ENCODE measurements around the gene UBTF. TPM values are rescaled to one million over a fixed set of nuclear protein-coding genes. Genes with fewer than 3 reads are reported as not detected.

Gene UBTF
- total and polyA plus RNA-seq, 2 of the 8 experiments (the other 6 are each of a cell fraction or from before 2014, with no cell fraction given): 14.7 to 106 TPM

DNA sequence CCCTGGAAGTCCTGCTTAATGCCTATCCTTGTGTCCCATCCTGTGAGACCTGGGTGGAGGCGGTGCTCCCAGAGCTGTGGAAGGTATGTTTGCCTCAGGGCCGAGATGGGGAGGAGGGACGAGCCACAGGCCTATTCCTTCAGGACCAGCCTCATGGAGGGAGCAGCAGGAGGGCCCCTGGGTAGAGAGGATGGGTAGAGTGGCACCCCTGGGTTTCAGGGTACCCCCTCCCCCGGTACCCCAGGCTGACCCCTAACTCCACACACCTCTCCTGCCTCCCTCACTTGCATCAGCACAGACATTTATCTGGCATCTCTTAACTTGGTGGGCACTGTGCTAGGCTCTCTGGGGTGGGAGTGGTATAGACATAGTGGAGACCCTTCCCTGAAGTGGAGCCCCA, 41.8 kb downstream of the UBTF start:
- DNase-seq (ENCODE audit: low read depth in 1 of 2, low spot score in 2 of 2) (no peak), FAIRE-seq (no peak)
- no peak overlapping the region for H4K91ac ChIP-seq (replicated peaks; ENCODE audit: insufficient read length, low read length)
- H2BK120ac ChIP-seq (replicated peaks; ENCODE audit: low read depth, low read length): no peak overlapping the region
- no peak overlapping the region for H3K9ac ChIP-seq (replicated peaks in 1 of 4; ENCODE audit: extremely low read depth in 1 of 4, low read depth in 3 of 4, low read length in 3 of 4)
- H3K56ac ChIP-seq (replicated peaks; ENCODE audit: insufficient read length, low read depth, low read length): no peak overlapping the region
- H3K36me3 ChIP-seq (ENCODE audit: control insufficient read depth in 2 of 4, insufficient read depth in 4 of 4, low read length in 3 of 4): peaks cover 10 to 24% (median 17%) of the 10 kb centered on the region in 4 experiments
- no peaks in the 10 kb centered on the region for H3K9me3 ChIP-seq (ENCODE audit: insufficient read depth in 2 of 2, low read depth in 1 of 2, low read length in 1 of 2)
- no peaks in the 10 kb centered on the region for H3K4me1 ChIP-seq (replicated peaks in 1 of 4; ENCODE audit: control insufficient read depth in 3 of 4, insufficient read depth in 4 of 4, low read length in 3 of 4)
- H3K27ac ChIP-seq (ENCODE audit: low read depth, low read length): no peak overlapping the region
- H3K4me2 ChIP-seq (ENCODE audit: insufficient read depth in 1 of 2, low read depth in 2 of 2, low read length in 2 of 2): no peak overlapping the region
- no peak overlapping the region for H3K4me3 ChIP-seq (ENCODE audit: extremely low read depth in 1 of 4, insufficient read depth in 2 of 4, low read depth in 3 of 4, low read length in 4 of 4)
- H3K18ac ChIP-seq (ENCODE audit: extremely low read depth, low read length): no peak overlapping the region
- H4K8ac ChIP-seq (ENCODE audit: extremely low read depth, insufficient read depth, low read length): no peak overlapping the region
- H2AK5ac ChIP-seq (ENCODE audit: low read depth, low read length): no peak overlapping the region
- H3K4ac ChIP-seq (replicated peaks; ENCODE audit: insufficient read length, low read depth, low read length): no peak overlapping the region
- no peak overlapping the region for H2AFZ ChIP-seq (ENCODE audit: low read length)
- 90% methylated on average over 4 of the region's 4 CpGs; no CpG with 5 or more reads in 1 of the 2 experiments for WGBS, 2 experiments (ENCODE audit: extremely low coverage in 1 of 2, insufficient coverage in 1 of 2, insufficient read length in 1 of 2, insufficient replicate concordance in 2 of 2, low coverage in 1 of 2, low lambda C conversion rate in 2 of 2, missing lambda C conversion rate in 1 of 2)
- H4K20me1 ChIP-seq (replicated peaks in 1 of 2; ENCODE audit: control insufficient read depth in 1 of 2, insufficient read depth in 2 of 2, low read length in 2 of 2): peaks cover 2 to 6% of the 10 kb centered on the region in 2 experiments
- H3K79me2 ChIP-seq (ENCODE audit: control insufficient read depth in 1 of 2, insufficient read depth in 2 of 2, low read length in 2 of 2): peaks cover 0 to 5% of the 10 kb centered on the region in 2 experiments; a peak in 2 of 4 replicates
- H3K27me3 ChIP-seq (replicated peaks in 1 of 4; ENCODE audit: control insufficient read depth in 3 of 4, extremely low read depth in 1 of 4, insufficient read depth in 3 of 4, low read length in 3 of 4): no peaks in the 10 kb centered on the region
- no peak overlapping the region for H2BK5ac ChIP-seq (ENCODE audit: low read depth, low read length)
- H3K14ac ChIP-seq (ENCODE audit: insufficient read length): no peak overlapping the region
- H2BK20ac ChIP-seq (ENCODE audit: low read length): no peak overlapping the region
- H4K5ac ChIP-seq (ENCODE audit: insufficient read length, low read depth, low read length): no peak overlapping the region
- H2BK12ac ChIP-seq (ENCODE audit: low read depth, low read length): no peak overlapping the region
- no peak overlapping the region for H3K23ac ChIP-seq (ENCODE audit: insufficient read length)
- H3K79me1 ChIP-seq (ENCODE audit: low read depth, low read length): 0 out of 2 replicates have a peak, but pooled peaks cover 3% of the 10 kb centered on the region
- no peaks in the 10 kb centered on the region for H3K23me2 ChIP-seq (ENCODE audit: low read depth, low read length)
- POLR2A ChIA-PET (ENCODE audit: partially characterized antibody): interaction anchor here (1.1 to 8.7 kb wide), 2 partner anchors 7 to 8 kb away, joined by 3 to 84 read pairs; partner anchors contain the start of gene TMUB2
- H2BK15ac ChIP-seq (ENCODE audit: low read length): no peak overlapping the region
- CTCF ChIA-PET (ENCODE audit: partially characterized antibody): no interaction called here
- TF ChIP-seq TEAD4 (IDR thresholded peaks at IDR 0.05; ENCODE audit: low read depth, low read length) (no peak), JUND (IDR thresholded peaks at IDR 0.05; ENCODE audit: low read length) (no peak), TAF7 (optimal IDR thresholded peaks at IDR 0.05; ENCODE audit: borderline replicate concordance, low read depth, low read length) (no peak), BACH1 (IDR thresholded peaks at IDR 0.05; ENCODE audit: low read length) (no peak), RXRA (IDR thresholded peaks at IDR 0.05; ENCODE audit: insufficient read depth, low read depth, low read length) (no peak)
- TF ChIP-seq, protein P1, sequence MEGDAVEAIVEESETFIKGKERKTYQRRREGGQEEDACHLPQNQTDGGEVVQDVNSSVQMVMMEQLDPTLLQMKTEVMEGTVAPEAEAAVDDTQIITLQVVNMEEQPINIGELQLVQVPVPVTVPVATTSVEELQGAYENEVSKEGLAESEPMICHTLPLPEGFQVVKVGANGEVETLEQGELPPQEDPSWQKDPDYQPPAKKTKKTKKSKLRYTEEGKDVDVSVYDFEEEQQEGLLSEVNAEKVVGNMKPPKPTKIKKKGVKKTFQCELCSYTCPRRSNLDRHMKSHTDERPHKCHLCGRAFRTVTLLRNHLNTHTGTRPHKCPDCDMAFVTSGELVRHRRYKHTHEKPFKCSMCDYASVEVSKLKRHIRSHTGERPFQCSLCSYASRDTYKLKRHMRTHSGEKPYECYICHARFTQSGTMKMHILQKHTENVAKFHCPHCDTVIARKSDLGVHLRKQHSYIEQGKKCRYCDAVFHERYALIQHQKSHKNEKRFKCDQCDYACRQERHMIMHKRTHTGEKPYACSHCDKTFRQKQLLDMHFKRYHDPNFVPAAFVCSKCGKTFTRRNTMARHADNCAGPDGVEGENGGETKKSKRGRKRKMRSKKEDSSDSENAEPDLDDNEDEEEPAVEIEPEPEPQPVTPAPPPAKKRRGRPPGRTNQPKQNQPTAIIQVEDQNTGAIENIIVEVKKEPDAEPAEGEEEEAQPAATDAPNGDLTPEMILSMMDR (IDR thresholded peaks at IDR 0.05; ENCODE audit: control extremely low read depth in 1 of 3, insufficient read depth in 1 of 3, low read depth in 1 of 3, low read length in 3 of 3): no peak
